GM23248 (cell line): ENCODE measurements around the gene MORC4. TPM values are rescaled to one million over a fixed set of nuclear protein-coding genes. Genes with fewer than 3 reads are reported as not detected.
"Not testable (repeated sequence)": the region's sequence is repeated elsewhere in the genome, so short reads cannot be mapped to it uniquely, and the experiment has no call there.

Source experiments
- DNase-seq: peaks from one replicate; pipeline ENCODE4 v3.0.0-alpha.2; 2015
- H2AFZ ChIP-seq: fragments of 200-600 bp; sonication (generic); 2 replicates; pipeline ENCODE4 v1.6.1; 2016; ENCODE audit warnings: antibody characterized with exemption
- H3F3A ChIP-seq: fragments of 200-600 bp; sonication (generic); 2 replicates; pipeline ENCODE4 v1.6.1; 2016; ENCODE audit warnings: mild to moderate bottlenecking, antibody characterized with exemption, mixed run types; ENCODE audit not compliant: insufficient read depth
- H3K27ac ChIP-seq: fragments of 200-600 bp; sonication (generic); 2 replicates; pipeline ENCODE4 v1.5.1; 2016; ENCODE audit warnings: mild to moderate bottlenecking
- H3K27me3 ChIP-seq: fragments of 200-600 bp; sonication (generic); replicated peaks from 2 replicates; pipeline ENCODE4 v1.6.1; 2016; ENCODE audit warnings: mild to moderate bottlenecking; ENCODE audit not compliant: insufficient read depth
- H3K36me3 ChIP-seq: fragments of 200-600 bp; sonication (generic); 2 replicates; pipeline ENCODE4 v1.6.1; 2016; ENCODE audit warnings: low read depth, mild to moderate bottlenecking
- H3K4me1 ChIP-seq: fragments of 200-600 bp; sonication (generic); 2 replicates; pipeline ENCODE4 v1.6.1; 2016; ENCODE audit warnings: mild to moderate bottlenecking; ENCODE audit not compliant: insufficient read depth
- H3K4me2 ChIP-seq: fragments of 200-600 bp; sonication (generic); one replicate; pipeline ENCODE4 v1.6.1; 2016; ENCODE audit warnings: mild to moderate bottlenecking; ENCODE audit not compliant: unreplicated experiment
- H3K4me3 ChIP-seq: fragments of 200-600 bp; sonication (generic); 2 replicates; pipeline ENCODE4 v1.5.1; 2016; ENCODE audit warnings: mild to moderate bottlenecking
- H3K79me2 ChIP-seq: fragments of 200-600 bp; sonication (generic); 2 replicates; pipeline ENCODE4 v1.6.1; 2016; ENCODE audit warnings: mild to moderate bottlenecking; ENCODE audit not compliant: insufficient read depth
- H3K9ac ChIP-seq: fragments of 200-600 bp; sonication (generic); 2 replicates; pipeline ENCODE4 v1.6.1; 2016; ENCODE audit warnings: mild to moderate bottlenecking
- H3K9me2 ChIP-seq: fragments of 200-600 bp; sonication (generic); 2 replicates; pipeline ENCODE4 v1.6.1; 2016; ENCODE audit warnings: mixed run types, mild to moderate bottlenecking, moderate library complexity; ENCODE audit not compliant: insufficient read depth
- H3K9me3 ChIP-seq: fragments of 200-600 bp; sonication (generic); one replicate; pipeline ENCODE4 v1.6.1; 2017; ENCODE audit warnings: low read depth
- H4K20me1 ChIP-seq: fragments of 200-600 bp; sonication (generic); 2 replicates; pipeline ENCODE4 v1.6.0; 2016; ENCODE audit not compliant: insufficient read depth
- EZH2 ChIP-seq: fragments of 200-600 bp; sonication (generic); IDR thresholded peaks from 2 replicates; pipeline ENCODE4 v1.6.1; 2018; ENCODE audit warnings: antibody characterized with exemption, mild to moderate bottlenecking; ENCODE audit not compliant: insufficient read depth, poor library complexity, severe bottlenecking
- EZH2phosphoT487 ChIP-seq: fragments of 200-600 bp; sonication (generic); IDR thresholded peaks from 2 replicates; pipeline ENCODE4 v1.6.1; 2018; ENCODE audit warnings: antibody characterized with exemption, moderate library complexity, mild to moderate bottlenecking, low read depth; ENCODE audit not compliant: insufficient read depth
- WGBS, 2 experiments: methylation state at CpG; one replicate each; pipeline ENCODE4 v1.1.6; 2015 to 2017; ENCODE audit warnings: low lambda C conversion rate in 2 of 2, low coverage in 1 of 2; ENCODE audit errors: missing lambda C conversion rate in 2 of 2; 5-methylcytosine and 5-hydroxymethylcytosine counted together
- in situ Hi-C: fragments of 300-500 bp; cut with MboI; formaldehyde crosslinking; loops from 2 replicates; pipeline ENCODE4 v1.15.0; 2020
- polyA plus RNA-seq: library from polyadenylated mRNA; unstranded; fragments of >200 nt; fragmentation: Nextera tagmentation; extraction: Ambion mirVana; gene quantifications from 2 replicates; pipeline ENCODE4 v1.2.1, GENCODE V29; 2016
- total RNA-seq: library from RNA; depleted of rRNA; stranded (reverse); fragments of >200 nt; shearing (Covaris generic); gene quantifications from 2 replicates; pipeline ENCODE4 v1.2.3, GENCODE V29; 2014

The MORC4 gene
- total and polyA plus RNA-seq, 2 experiments from 2014 or later: 12.3 to 23.7 TPM

DNA sequence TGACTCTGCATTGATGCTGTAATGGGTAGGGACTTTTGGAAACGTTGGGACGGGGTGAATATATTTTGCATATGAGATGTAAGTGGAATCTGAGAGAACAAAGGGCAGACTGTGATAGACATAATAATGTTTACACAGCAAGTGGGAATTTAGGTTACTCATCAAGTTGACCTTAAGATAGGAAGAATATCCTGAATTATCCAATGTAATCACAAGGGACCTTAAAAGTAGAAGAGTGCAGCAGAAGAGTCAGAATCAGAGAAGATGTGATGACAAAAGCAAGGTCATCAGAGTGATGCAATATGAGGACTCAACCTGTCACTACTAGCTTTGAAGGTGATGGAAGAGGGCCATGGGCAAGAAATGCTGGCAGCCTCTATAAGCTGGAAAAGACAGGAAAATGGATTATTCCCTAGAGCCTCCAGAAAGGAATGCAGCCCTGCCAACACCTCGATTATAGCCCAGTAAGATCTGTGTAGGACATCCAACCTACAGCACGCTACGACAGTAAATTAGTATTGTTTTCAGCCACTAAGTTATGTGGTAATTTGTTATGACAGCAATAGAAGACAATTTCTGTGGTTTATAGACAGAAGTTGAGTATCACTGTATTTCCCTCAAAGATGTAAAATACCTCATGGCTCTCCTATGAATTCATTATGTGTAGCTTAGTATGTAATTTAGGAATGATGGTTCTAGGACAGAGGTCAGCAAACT lies 26.4 kb downstream of the MORC4 start:
- Histone ChIP-seq H3K79me2 (no peaks in the 10 kb centered on the region), H3K4me1 (no peaks in the 10 kb centered on the region), H3K9ac (no peak overlapping the region), H3K36me3 (no peaks in the 10 kb centered on the region), H3K9me3 (no peaks in the 10 kb centered on the region), H3F3A (no peaks in the 10 kb centered on the region), H2AFZ (no peak overlapping the region), H3K27ac (no peak overlapping the region), H3K9me2 (no peaks in the 10 kb centered on the region), H3K4me3 (no peak overlapping the region), H3K4me2 (no peak overlapping the region), H3K27me3 (no peaks in the 10 kb centered on the region), H4K20me1 (no peaks in the 10 kb centered on the region)
- peak; percentile 1 for DNase-seq
- in situ Hi-C loops: no loop called here
- WGBS, 2 experiments: 66 to 72% methylated on average over 5 of the region's 5 CpGs
- TF ChIP-seq EZH2 (no peak), EZH2phosphoT487 (no peak)

DNA sequence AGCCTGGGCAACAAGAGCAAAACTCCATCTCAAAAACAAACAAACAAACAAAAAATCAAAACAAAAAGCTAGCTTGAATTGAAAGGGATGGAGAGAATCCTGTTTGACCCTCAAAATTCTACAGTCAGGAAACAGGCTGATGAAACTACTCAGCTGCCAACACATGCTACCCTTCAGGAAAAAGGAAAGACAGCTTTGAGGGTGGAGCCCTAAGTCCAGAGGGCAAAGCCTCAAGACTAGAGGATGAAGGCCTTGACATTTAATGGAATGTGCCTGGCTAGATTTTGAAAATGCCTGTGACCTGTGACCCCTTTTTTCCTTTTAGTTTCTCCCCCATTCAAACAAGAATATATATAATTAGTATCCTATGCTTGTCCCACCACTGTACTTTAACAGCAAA lies 27.1 kb downstream of the MORC4 start:
- Histone ChIP-seq H3K27me3 (no peaks in the 10 kb centered on the region), H3K79me2 (no peaks in the 10 kb centered on the region), H2AFZ (no peak overlapping the region), H3K9me3 (no peaks in the 10 kb centered on the region), H3K9ac (no peak overlapping the region), H3K4me2 (no peak overlapping the region), H3K36me3 (no peaks in the 10 kb centered on the region), H3K4me1 (no peaks in the 10 kb centered on the region), H3K4me3 (no peak overlapping the region), H3K27ac (no peak overlapping the region), H3K9me2 (no peaks in the 10 kb centered on the region), H4K20me1 (no peaks in the 10 kb centered on the region), H3F3A (no peaks in the 10 kb centered on the region)
- TF ChIP-seq EZH2phosphoT487: no peak
- TF ChIP-seq EZH2: no peak
- in situ Hi-C loops: no loop called here
- DNase-seq: no peak

DNA sequence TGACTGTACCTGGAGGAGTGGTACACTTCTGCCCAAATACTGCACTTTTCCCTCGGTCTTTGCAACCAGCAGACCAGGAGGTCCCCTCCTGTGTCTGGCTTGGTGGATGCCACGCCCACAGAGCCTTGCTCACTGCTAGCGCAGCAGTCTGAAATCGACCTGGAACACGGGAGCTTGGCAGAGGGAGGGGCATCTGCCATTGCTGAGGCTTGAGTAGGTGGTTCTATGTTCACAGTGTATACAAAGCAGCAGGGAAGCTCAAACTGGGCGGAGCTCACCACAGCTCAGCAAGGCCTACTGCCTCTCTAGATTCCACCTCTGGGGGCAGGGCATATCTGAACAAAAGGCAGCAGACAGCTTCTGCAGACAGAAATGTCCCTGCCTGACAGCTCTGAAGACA lies 33.5 kb downstream of the MORC4 start:
- H3K27ac ChIP-seq, DNase-seq, H4K20me1 ChIP-seq, H3K4me2 ChIP-seq, H3K9me3 ChIP-seq, H3K27me3 ChIP-seq, H3K4me1 ChIP-seq, H3K36me3 ChIP-seq, H2AFZ ChIP-seq, H3F3A ChIP-seq, H3K4me3 ChIP-seq, H3K79me2 ChIP-seq, in situ Hi-C loops, H3K9ac ChIP-seq, H3K9me2 ChIP-seq: not testable (repeated sequence)
- 98 to 100% methylated on average over 1 to 6 of the region's 6 CpGs for WGBS, 2 experiments

DNA sequence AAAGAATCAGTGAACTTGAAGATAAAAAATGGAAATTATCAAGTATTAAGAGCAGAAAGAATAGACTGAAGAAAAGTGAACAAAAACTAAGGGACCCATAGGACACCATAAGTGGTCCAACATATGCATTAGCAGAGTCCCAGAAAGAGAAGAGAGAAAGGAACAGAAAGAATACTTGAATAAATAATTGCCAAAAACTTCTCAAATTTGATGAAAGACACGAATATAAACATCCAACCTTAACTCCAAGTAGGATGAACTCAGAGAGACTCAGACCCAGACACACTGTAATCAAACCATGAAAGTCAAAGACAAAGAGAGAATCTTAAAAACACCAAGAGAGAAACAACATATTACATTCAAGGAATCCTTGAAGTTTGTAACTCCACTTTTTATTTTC lies 35.7 kb downstream of the MORC4 start:
- no peak overlapping the region for H3K9ac ChIP-seq
- no peaks in the 10 kb centered on the region for H3K36me3 ChIP-seq
- in situ Hi-C loops: no loop called here
- H4K20me1 ChIP-seq: no peaks in the 10 kb centered on the region
- H2AFZ ChIP-seq: no peak overlapping the region
- WGBS, 2 experiments: 73 to 76% methylated on average over 1 of the region's 1 CpG
- H3K9me2 ChIP-seq: no peaks in the 10 kb centered on the region
- TF ChIP-seq EZH2phosphoT487 (no peak), EZH2 (no peak)
- H3K27me3 ChIP-seq: no peaks in the 10 kb centered on the region
- no peak overlapping the region for H3K4me3 ChIP-seq
- no peaks in the 10 kb centered on the region for H3K4me1 ChIP-seq
- no peak overlapping the region for H3K27ac ChIP-seq
- DNase-seq: no peak
- H3F3A ChIP-seq: no peaks in the 10 kb centered on the region
- no peaks in the 10 kb centered on the region for H3K79me2 ChIP-seq
- H3K9me3 ChIP-seq: no peaks in the 10 kb centered on the region
- H3K4me2 ChIP-seq: no peak overlapping the region

DNA sequence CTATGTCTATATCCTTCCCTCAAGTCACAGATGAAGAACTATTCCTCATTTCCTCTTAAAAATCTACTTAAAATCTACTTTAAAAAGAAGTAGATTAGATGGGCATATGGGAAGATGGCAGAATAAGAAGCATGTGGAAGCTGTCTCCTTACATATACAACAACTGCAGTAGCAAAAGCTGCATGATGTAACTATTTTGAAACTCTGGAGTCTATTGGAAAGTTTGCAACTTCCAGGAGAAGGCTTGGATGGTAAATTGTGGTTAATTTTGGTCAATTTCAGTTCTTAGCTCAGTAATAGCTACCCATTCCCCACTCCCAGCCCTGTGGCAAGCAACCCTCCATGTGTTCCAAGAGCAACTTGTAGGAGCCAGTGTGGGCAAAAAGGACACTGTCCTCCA lies 36.9 kb downstream of the MORC4 start:
- no peak overlapping the region for H3K27ac ChIP-seq
- no peaks in the 10 kb centered on the region for H4K20me1 ChIP-seq
- H3K9me3 ChIP-seq: no peaks in the 10 kb centered on the region
- no peaks in the 10 kb centered on the region for H3K79me2 ChIP-seq
- no peaks in the 10 kb centered on the region for H3K27me3 ChIP-seq
- H3K36me3 ChIP-seq: no peaks in the 10 kb centered on the region
- H3K9ac ChIP-seq: no peak overlapping the region
- in situ Hi-C loops: no loop called here
- H3K4me3 ChIP-seq: no peak overlapping the region
- H3K9me2 ChIP-seq: no peaks in the 10 kb centered on the region
- no peak for TF ChIP-seq EZH2
- TF ChIP-seq EZH2phosphoT487: no peak
- no peak for DNase-seq
- no peak overlapping the region for H2AFZ ChIP-seq
- H3K4me2 ChIP-seq: no peak overlapping the region
- H3F3A ChIP-seq: no peaks in the 10 kb centered on the region
- H3K4me1 ChIP-seq: no peaks in the 10 kb centered on the region
